Activated CD4-positive, CD25-positive, alpha-beta regulatory T cell treated with anti-CD3 and anti-CD28 coated beads, Interleukin-2, amount 50 U/mL, for 24 hours (primary cell): ENCODE measurements around the gene RNF11.
A peak's percentile ranks its signal among the peaks of the same experiment; 100 is the strongest.
"Not testable (repeated sequence)": the region's sequence is repeated elsewhere in the genome, so short reads cannot be mapped to it uniquely, and the experiment has no call there.

Experiments used
- ATAC-seq, 2 donors: fragments of 150-1000 bp; cut with Tn5 transposase; one replicate each; pipeline ENCODE4 v1.10.0; 2021; ENCODE audit warnings: mild to moderate bottlenecking in 1 of 2, moderate library complexity in 1 of 2

The RNF11 gene

DNA sequence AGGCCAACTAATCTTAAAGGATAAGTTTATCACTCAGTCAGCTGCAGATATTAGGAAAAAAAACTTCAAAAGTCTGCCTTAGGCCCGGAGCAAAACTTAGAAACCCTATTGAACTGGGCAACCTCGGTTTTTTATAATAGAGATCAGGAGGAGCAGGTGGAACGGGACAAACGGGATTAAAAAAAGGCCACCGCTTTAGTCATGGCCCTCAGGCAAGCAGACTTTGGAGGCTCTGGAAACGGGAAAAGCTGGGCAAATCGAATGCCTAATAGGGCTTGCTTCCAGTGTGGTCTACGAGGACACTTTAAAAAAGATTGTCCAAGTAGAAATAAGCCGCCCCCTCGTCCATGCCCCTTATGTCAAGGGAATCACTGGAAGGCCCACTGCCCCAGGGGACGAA lies 7.6 kb upstream of the RNF11 start:
- not testable (repeated sequence) for ATAC-seq

DNA sequence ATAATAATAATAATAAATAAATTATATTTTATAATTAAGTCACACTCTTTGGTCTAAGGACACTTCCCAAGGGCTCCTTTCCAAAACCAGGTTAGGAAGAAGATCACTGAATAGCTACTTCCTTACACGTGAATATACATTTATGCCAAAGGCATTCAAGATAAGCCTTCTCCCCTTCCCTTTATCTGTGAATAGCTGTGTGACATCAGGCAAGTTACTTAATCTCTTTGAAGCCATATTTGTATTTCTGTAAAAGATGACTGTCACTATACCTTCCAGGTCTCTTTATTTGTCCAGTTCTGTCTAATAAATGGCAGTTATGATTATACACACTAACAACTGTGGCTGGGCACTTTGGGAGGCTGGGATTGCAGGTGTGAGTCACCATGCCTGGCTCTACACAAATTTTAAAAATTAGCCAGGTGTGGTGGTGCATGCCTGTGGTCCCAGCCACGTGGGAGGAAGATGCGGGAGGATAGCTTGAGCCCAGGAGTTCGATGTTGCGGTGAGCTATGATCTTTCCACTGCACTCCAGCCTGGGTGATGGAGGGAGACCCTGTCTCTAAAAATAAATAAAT lies 5.5 kb upstream of the RNF11 start:
- ATAC-seq: no peak

GRCh38 chr1:51231120-51231519 lies 5.0 kb upstream of the RNF11 start:
- ATAC-seq: no peak

DNA sequence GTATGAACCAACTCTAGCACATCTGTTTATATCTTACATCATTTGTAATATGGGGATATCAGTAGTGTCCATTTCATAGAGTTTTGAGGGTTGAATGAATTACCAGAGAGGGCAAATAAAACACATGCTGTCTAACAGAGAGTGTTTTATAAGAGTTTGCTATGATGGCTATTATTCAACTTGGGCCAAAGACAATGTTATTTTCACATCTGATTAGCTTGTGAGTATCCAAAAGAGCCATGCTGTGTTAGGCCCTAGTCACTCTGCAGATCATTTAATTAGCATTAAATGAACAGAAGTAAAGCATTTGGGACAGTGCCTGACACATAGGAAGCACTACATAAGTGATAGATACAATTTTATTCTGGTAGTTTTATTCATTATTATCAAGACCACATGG lies 4.2 kb upstream of the RNF11 start:
- ATAC-seq: no peak

GRCh38 chr1:51234236-51234635 lies 1.8 kb upstream of the RNF11 start:
- not testable (repeated sequence) for ATAC-seq

DNA sequence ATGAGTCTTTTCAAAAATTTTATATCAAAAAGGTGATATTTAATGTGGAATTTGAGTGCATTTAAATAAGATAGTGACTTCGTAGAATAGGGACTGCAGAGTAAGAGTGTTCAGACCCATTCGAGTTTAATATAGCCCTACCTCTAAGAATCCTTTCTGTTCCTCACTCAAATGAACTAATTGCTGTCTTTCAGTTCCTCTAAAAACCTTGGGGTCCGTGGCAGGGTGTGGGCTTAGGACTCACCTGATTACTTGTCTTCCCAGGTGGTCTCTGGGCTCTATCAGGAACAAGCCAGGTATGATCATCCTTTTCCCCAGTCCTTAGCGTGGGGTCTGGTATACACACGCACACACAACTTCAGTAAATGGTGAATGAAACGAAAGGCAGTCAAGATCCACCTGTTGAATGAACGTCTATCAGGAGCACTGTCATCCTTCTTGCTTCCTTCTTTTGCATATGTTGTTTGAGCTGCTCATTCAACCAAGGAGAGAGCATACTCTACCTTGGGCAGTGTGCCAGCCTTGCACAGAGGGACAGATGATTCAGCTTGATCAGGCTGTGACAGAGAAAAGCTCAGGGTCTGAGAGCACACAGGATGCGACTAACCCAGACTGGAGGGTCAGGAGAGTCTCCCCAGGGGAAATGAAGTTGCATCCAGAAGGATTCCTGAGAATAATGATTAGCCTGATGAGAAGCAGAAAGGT lies 1.2 kb upstream of the RNF11 start:
- peak; percentile 14 to 17 for ATAC-seq

GRCh38 chr1:51236531-51237350 lies 668 bp downstream of the RNF11 start:
- peak; percentile 18 to 22 for ATAC-seq

DNA sequence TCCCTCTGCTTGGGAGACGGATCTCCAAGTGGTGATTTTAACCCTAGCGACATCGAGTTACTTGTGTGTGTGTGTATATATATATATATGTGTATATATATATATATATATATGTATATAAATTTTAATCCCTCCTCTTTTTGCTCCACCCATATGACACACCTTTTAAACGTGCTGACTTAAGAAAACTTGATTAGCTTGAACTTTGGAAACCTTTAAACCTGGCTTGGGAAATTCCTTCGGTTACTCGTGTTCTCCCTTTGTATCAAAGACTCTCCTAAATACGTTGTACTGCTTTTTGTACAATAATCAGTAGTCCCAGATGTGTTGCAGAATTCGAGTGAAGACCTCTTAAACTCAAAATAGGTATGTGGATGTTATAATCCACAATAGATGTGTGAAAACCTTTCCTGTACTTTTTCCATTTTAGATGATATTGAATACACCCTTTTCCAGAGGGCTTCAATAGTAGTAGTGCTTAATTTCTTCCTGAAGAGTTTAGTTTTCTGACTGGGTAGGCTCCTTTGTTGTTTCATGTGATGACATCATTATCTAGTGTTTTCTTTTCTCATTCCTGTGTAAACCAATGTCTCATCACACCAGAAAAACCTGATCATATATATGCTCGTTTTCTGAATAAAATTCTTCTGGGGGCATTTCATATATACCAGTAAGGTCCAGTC lies 1.4 kb downstream of the RNF11 start:
- no peak for ATAC-seq

- ATAC-seq: no peak
Measured at GRCh38 chr1:51238034-51238403, 1.9 kb downstream of the RNF11 start.

- ATAC-seq: no peak
Measured at GRCh38 chr1:51240084-51240483, 4.0 kb downstream of the RNF11 start.

GRCh38 chr1:51241119-51241518 lies 5.0 kb downstream of the RNF11 start:
- no peak for ATAC-seq

GRCh38 chr1:51242546-51242945 lies 6.5 kb downstream of the RNF11 start:
- ATAC-seq: no peak

GRCh38 chr1:51247022-51247421 lies 10.9 kb downstream of the RNF11 start:
- no peak for ATAC-seq

DNA sequence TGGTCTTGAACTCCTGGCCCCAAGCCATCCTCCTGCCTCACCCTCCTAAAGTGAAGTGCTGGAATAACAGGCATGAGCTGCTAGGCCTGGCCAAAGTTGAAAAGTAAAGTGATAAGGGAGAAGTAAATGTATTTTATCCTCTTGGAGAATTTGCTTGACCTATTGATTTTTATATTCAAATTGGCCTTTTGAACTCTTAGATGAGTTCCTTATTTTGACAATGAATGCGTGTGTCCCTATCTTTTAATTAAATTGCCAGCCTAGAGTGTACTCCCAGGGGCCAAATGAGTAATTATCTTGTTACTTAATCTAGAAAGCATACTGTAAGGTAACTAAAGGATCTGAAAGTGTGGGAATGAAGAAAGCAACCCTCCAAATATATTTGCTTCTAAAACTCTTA lies 11.4 kb downstream of the RNF11 start:
- ATAC-seq: no peak

DNA sequence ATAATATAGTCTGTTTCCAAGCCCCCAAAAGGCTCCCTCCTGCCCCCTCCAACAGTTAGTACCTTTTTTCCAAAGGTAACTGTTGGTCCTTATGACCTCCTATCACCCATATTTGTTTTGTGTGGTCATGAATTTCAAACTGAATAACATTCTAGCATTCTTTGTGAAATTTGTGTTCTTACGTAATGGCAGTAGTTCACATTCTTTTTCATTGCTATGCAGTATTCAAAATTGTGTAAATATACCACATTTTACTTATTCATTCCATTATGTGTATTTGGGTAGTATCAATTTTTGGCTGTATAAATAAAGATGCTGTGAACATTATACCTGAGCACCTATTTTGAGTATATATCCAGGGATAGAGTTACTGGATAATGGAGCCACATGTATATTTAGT lies 13.4 kb downstream of the RNF11 start:
- ATAC-seq: no peak

- ATAC-seq: not testable (repeated sequence)
Measured at GRCh38 chr1:51250729-51251128, 14.7 kb downstream of the RNF11 start.

GRCh38 chr1:51251165-51251564 lies 15.1 kb downstream of the RNF11 start:
- ATAC-seq: not testable (repeated sequence)

GRCh38 chr1:51252366-51252765 lies 16.3 kb downstream of the RNF11 start:
- ATAC-seq: no peak

DNA sequence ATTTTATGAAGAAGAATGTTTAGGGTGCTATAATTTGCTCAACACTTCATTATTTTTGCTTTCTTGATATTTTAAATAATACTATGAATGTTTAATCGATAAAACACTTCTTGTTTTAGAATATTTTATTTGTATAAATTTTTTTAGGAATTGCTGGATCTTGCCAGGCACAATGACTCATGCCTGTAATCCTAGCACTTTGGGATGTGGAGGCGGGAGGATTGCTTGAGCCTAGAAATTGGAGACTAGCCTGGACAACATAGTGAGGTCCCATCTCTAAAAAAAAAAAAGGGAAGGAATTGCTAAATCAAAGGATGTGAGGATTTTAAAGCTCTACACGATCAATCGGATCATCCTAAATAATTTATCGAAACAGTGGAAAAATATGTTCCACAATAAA lies 17.6 kb downstream of the RNF11 start:
- no peak for ATAC-seq

- no peak for ATAC-seq
Measured at GRCh38 chr1:51255331-51255730, 19.3 kb downstream of the RNF11 start.

DNA sequence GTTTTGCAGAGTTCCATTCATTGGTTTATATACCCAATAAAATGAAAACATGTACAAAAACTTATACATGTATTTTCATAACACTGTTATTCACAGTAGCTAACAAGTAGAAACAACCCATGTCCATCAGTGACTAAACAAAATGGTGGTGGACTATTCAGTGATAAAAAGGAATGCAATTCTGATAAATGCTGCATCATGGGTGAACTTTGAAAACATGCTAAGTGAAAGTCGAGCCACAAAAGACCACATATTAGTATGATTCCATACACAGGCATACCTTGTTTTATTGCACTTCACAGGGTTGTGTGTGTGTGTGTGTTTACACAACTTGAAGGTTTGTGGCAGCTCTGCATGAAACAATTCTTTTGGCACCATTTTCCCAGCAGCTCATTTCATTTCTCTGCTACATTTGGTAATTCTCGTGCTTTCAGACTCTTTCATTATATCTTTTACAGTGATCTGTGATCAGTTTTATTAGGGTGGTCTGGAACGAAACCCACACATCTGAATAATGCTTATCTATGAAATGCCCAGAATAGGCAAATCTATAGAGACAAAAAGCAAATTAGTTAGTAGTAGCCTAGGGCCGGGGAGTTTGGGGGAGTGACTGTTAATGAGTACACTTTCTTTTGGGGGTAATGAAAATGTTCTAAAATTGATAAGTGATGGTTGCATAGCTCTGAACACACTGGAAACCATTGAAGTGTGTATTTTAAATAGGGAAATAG lies 27.2 kb downstream of the RNF11 start:
- ATAC-seq: no peak

DNA sequence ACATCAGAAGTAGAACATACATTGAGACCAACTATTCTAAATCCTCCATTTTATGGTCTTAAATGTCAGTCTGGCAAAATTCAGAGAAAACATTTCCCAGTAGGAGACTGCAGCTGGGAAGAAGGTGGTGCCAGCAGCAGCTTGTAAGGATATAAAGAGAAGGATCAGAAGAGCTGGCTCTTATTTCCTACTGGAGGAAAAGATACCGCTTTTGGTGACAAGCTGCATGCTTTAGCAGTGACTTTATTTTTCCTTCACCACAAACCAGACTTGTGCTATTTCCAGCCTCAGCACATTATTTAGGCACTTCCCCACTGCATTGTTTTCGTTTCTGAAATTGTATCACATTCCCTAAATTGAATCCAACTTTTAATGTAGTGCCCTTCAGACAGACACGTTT lies 28.4 kb downstream of the RNF11 start:
- ATAC-seq: no peak

- no peak for ATAC-seq
Measured at GRCh38 chr1:51265618-51266017, 29.5 kb downstream of the RNF11 start.
